ENCODE results near the gene CALCOCO1. TPM values are rescaled to one million over a fixed set of nuclear protein-coding genes. Genes with fewer than 3 reads are reported as not detected.

Gene CALCOCO1
- total and polyA plus RNA-seq, 7 donors, result 24.0 to 322 (median 232) TPM

DNA sequence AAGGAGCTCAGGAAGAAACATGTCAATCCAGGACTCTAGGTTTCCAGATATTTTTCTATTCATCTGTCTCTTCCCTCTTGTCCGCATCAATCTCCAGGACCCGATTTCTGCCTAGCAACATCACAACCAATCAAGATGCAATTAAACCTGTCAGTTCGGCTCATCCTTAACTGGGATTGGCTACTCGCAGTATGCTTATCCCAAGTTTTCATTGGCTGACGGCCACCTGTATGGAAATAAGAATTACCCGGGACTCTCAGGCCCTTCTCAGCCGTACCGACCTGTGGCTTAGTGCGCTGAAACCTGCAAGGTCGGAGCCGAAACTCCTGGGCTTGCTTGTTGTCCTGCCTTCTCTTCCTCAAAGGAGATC is 31.0 kb downstream of the CALCOCO1 start:
- peak overlapping the region in 2 of 4 donors; percentile 11 to 13 for H3K4me3 ChIP-seq
- H3K27me3 ChIP-seq, result peaks cover 30 to 72% (median 64%) of the 10 kb centered on the region in 3 donors
- no peak overlapping the region for H3K27ac ChIP-seq
- H3K36me3 ChIP-seq, result no peaks in the 10 kb centered on the region
- no peaks in the 10 kb centered on the region for H3K9me3 ChIP-seq
- 1 to 4% methylated on average over 11 of the region's 11 CpGs for WGBS, 2 donors
- peaks cover 0 to 26% (median 14%) of the 10 kb centered on the region in 4 donors for H3K4me1 ChIP-seq
- DNase-seq, result no peak
- no peak for TF ChIP-seq CTCF (IDR thresholded peaks at IDR 0.05)
- intact Hi-C loops (cut with DNase I), result no loop called here

DNA sequence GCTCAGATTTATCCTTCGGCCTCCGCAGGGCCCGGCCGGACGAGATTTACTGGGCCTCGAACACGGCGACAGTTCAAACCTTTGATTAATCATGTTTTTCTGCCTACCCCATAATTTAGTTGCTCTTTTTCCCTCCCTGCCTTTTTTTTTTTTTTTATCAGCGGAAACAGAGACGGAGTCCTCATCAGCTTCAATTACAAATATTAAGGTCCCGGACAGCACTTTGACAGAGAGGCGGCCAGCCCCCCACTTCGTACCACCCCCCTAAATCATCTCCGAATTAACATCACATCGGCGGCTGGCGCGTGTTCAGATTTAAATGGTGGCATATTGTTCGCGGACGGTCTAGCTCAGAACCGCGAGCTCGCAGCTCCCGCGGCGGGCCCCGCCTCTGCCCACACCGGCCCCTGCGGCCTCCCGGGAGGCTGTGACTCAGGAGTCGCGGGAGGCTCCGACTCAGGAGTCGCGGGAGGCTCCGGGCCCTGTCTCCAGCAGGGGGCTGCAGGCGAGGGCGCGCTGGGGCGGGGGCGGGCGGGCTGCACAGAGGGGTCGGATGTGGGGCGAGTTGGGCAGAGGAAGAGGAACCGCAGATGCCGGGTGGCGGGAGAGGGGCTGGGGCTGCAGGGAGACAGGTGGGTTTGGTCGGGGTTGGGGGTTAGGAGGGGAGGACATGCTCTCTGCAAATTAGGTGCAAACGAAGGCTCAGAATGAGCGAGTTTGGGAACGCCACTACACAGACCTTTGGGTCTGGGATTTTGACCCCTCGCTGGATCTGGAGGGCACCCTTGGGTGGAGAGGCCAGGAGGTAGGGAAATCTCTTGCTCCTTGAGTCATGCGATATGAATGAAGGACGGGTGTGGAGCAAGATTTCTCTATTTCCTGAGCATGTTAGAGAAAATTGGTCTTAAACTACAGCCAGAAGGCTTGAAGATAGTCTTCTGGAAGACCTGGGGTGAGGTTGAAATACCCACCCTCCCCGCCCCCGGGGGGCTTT is 31.8 kb downstream of the CALCOCO1 start:
- Histone ChIP-seq H3K4me1 (peaks cover 0 to 26% (median 14%) of the 10 kb centered on the region in 4 donors), H3K4me3 (peak overlapping the region in 3 of 4 donors; percentile 18 to 30 (median 24)), H3K27me3 (peaks cover 30 to 63% (median 62%) of the 10 kb centered on the region in 3 donors), H3K27ac (no peak overlapping the region), H3K9me3 (no peaks in the 10 kb centered on the region), H3K36me3 (no peaks in the 10 kb centered on the region)
- intact Hi-C loops (cut with DNase I), result no loop called here
- no peak for DNase-seq
- peak in 1 of 4 donors; percentile 25 for TF ChIP-seq POLR2AphosphoS5 (IDR thresholded peaks at IDR 0.05)
- TF ChIP-seq CTCF (IDR thresholded peaks at IDR 0.05), result no peak
- TF ChIP-seq EP300 (IDR thresholded peaks at IDR 0.05), result no peak
- TF ChIP-seq POLR2A (IDR thresholded peaks at IDR 0.05), result no peak
- WGBS, 2 donors, result 4% methylated on average over 57 of the region's 57 CpGs

GRCh38 chr12:53694756-53695151 is 32.5 kb downstream of the CALCOCO1 start:
- 33 to 53% methylated on average over 16 of the region's 16 CpGs for WGBS, 2 donors
- Histone ChIP-seq H3K27ac (no peak overlapping the region), H3K36me3 (no peaks in the 10 kb centered on the region), H3K27me3 (peaks cover 28 to 60% (median 60%) of the 10 kb centered on the region in 3 donors), H3K4me1 (peaks cover 0 to 26% (median 14%) of the 10 kb centered on the region in 4 donors), H3K4me3 (no peak overlapping the region), H3K9me3 (no peaks in the 10 kb centered on the region)
- intact Hi-C loops (cut with DNase I), result no loop called here
- TF ChIP-seq POLR2A (IDR thresholded peaks at IDR 0.05) (no peak), CTCF (IDR thresholded peaks at IDR 0.05) (no peak), POLR2AphosphoS5 (IDR thresholded peaks at IDR 0.05) (no peak), EP300 (IDR thresholded peaks at IDR 0.05) (no peak)
- DNase-seq, result no peak

DNA sequence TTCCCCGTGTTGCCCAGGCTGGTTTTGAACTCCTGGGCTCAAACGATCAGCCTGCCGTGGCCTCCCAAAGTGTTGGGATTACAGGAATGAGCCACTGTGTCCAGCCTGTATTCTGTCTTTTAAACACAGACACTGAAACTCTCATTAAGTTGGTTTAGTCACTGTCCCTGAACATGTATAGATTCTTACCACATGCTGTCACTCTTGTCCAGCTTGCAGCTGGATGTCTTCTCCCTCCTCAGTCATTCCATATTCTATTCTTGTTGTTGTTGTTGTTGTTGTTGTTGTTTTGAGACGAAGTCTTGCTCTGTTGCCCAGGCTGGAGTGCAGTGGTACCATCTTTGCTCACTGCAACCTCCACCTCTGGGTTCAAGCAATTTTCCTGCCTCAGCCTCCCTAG is 39.1 kb downstream of the CALCOCO1 start:
- Histone ChIP-seq H3K36me3 (no peaks in the 10 kb centered on the region), H3K27me3 (no peaks in the 10 kb centered on the region), H3K9me3 (no peaks in the 10 kb centered on the region), H3K27ac (no peak overlapping the region), H3K4me3 (no peak overlapping the region), H3K4me1 (no peaks in the 10 kb centered on the region)
- TF ChIP-seq EP300 (IDR thresholded peaks at IDR 0.05) (no peak), POLR2AphosphoS5 (IDR thresholded peaks at IDR 0.05) (no peak), CTCF (IDR thresholded peaks at IDR 0.05) (no peak), POLR2A (IDR thresholded peaks at IDR 0.05) (no peak)
- intact Hi-C loops (cut with DNase I), result no loop called here
- DNase-seq, result no peak
- WGBS, 2 donors, result 75 to 85% methylated on average over 4 of the region's 4 CpGs

Data from sigmoid colon (tissue), 7 donors.